Activated T-helper 17 cell treated with anti-CD3 and anti-CD28 coated beads, Interleukin-2, amount 50 U/mL, for 72 hours (primary cell): ENCODE data around the gene C11orf71. TPM values are rescaled to one million over a fixed set of nuclear protein-coding genes. Genes with fewer than 3 reads are reported as not detected.

ENCODE experiments used
- ATAC-seq: fragments of 150-1000 bp; cut with Tn5 transposase; replicated peaks from 2 replicates; pipeline ENCODE4 v1.10.0; 2021; ENCODE audit warnings: mild to moderate bottlenecking, moderate library complexity
- H3K27ac Mint-ChIP-seq: one replicate; pipeline ENCODE4 v1.8.0; 2022; ENCODE audit warnings: mixed read lengths
- H3K27me3 Mint-ChIP-seq: one replicate; pipeline ENCODE4 v1.8.0; 2022; ENCODE audit warnings: mixed read lengths
- H3K36me3 Mint-ChIP-seq: one replicate; pipeline ENCODE4 v1.8.0; 2022; ENCODE audit warnings: low read depth, mild to moderate bottlenecking, mixed read lengths
- H3K4me1 Mint-ChIP-seq: one replicate; pipeline ENCODE4 v1.8.0; 2022; ENCODE audit warnings: mixed read lengths
- H3K4me3 Mint-ChIP-seq: one replicate; pipeline ENCODE4 v1.8.0; 2022; ENCODE audit warnings: mild to moderate bottlenecking, mixed read lengths
- H3K9me3 Mint-ChIP-seq: one replicate; pipeline ENCODE4 v1.8.0; 2022; ENCODE audit warnings: mixed read lengths
- total RNA-seq, 2 donors: library from RNA; stranded (reverse); gene quantifications; one replicate each; pipeline ENCODE4 v1.2.3, GENCODE V29; 2022

C11orf71 gene
- total RNA-seq, 2 donors from 2014 or later: 4.0 to 5.2 TPM

GRCh38 chr11:114353443-114353842 is 46.9 kb downstream of the C11orf71 start:
- Mint-ChIP-seq H3K4me1 (no peaks in the 10 kb centered on the region), H3K36me3 (no peaks in the 10 kb centered on the region), H3K4me3 (no peak overlapping the region), H3K27ac (no peak overlapping the region), H3K9me3 (no peaks in the 10 kb centered on the region), H3K27me3 (no peaks in the 10 kb centered on the region)
- ATAC-seq: no peak

DNA sequence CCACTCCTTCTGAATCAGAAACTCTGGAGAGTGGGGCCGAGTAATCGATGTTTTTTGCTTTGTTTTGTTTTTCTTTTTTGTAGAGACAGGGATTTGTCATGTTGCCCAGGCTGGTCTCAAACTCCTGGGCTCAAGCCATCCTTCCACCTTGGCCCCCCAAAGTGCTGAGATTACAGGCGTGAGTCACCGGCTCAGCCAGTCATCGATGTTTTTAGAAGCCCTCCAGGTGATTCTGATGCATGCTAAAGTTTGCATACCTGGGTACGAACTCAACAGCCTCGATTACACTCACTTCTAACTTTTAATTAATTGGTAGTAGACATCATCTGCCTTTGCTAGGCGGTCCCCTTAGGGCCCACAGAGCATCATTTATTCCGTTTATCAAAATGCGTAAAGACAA is 50.3 kb downstream of the C11orf71 start:
- Mint-ChIP-seq H3K36me3 (no peaks in the 10 kb centered on the region), H3K27me3 (no peaks in the 10 kb centered on the region), H3K4me1 (no peaks in the 10 kb centered on the region), H3K9me3 (no peaks in the 10 kb centered on the region), H3K27ac (no peak overlapping the region), H3K4me3 (no peak overlapping the region)
- no peak for ATAC-seq

Other genes with a start within 250 kb of the C11orf71 start
- gene NNMT, start 104.1 kb downstream of the C11orf71 start, total RNA-seq: not detected
- gene RBM7, start 155 bp upstream of the C11orf71 start, total RNA-seq: 10 to 100 TPM; 39.1 to 58.9 TPM
- gene REXO2, start 39.0 kb upstream of the C11orf71 start, total RNA-seq: 100 to 1,000 TPM; 111 to 127 TPM
- gene NXPE1, start 159.4 kb upstream of the C11orf71 start, total RNA-seq: not detected
- not detected for gene NXPE4, start 195.3 kb upstream of the C11orf71 start, total RNA-seq